ENCODE measurements around the gene TRIM58.

Gene TRIM58

DNA sequence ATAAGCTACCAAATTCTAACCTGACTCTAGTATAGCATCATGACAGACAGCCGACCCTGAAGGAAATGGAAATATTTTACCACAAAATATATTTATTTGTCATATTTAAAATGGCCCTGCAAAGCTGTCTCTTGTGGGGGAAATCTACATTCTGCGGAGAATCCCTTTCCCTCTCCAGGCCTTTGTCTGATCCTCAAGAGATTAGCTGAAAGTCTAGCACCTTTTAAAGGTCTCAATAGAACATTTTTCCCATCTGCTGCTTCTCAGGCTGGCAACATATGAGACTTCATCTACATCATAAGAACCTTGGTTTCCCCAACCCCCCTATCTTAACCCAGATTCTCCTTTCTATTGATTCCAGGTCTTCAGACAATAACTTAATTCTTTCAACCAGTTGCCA, 13.6 kb upstream of the TRIM58 start:
- H4K20me1 ChIP-seq (ENCODE audit: insufficient read depth, low read length) = no peaks in the 10 kb centered on the region
- H3K4me3 ChIP-seq (ENCODE audit: low read depth, low read length, poor library complexity, severe bottlenecking) = no peak overlapping the region
- no peak overlapping the region for H3K27ac ChIP-seq (ENCODE audit: low read depth, low read length, poor library complexity, severe bottlenecking)
- no peaks in the 10 kb centered on the region for H3F3A ChIP-seq (ENCODE audit: insufficient read depth, low read length)
- H3K4me1 ChIP-seq (ENCODE audit: insufficient read depth, low read length, severe bottlenecking) = no peaks in the 10 kb centered on the region
- TF ChIP-seq EZH2 (IDR thresholded peaks at IDR 0.05; ENCODE audit: borderline replicate concordance, low read length) = no peak
- TF ChIP-seq, protein P1, sequence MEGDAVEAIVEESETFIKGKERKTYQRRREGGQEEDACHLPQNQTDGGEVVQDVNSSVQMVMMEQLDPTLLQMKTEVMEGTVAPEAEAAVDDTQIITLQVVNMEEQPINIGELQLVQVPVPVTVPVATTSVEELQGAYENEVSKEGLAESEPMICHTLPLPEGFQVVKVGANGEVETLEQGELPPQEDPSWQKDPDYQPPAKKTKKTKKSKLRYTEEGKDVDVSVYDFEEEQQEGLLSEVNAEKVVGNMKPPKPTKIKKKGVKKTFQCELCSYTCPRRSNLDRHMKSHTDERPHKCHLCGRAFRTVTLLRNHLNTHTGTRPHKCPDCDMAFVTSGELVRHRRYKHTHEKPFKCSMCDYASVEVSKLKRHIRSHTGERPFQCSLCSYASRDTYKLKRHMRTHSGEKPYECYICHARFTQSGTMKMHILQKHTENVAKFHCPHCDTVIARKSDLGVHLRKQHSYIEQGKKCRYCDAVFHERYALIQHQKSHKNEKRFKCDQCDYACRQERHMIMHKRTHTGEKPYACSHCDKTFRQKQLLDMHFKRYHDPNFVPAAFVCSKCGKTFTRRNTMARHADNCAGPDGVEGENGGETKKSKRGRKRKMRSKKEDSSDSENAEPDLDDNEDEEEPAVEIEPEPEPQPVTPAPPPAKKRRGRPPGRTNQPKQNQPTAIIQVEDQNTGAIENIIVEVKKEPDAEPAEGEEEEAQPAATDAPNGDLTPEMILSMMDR (IDR thresholded peaks at IDR 0.05; ENCODE audit: low read length) = no peak
- H2AFZ ChIP-seq (ENCODE audit: low read length) = no peak overlapping the region
- H3K27me3 ChIP-seq (ENCODE audit: insufficient read depth, low read length) = no peaks in the 10 kb centered on the region
- no peak overlapping the region for H3K4me2 ChIP-seq (ENCODE audit: low read length)
- no peaks in the 10 kb centered on the region for H3K36me3 ChIP-seq (ENCODE audit: insufficient read depth, low read length)
- no peaks in the 10 kb centered on the region for H3K79me2 ChIP-seq (ENCODE audit: insufficient read depth, low read length)
- H3K9ac ChIP-seq (ENCODE audit: low read length) = no peak overlapping the region
- no peaks in the 10 kb centered on the region for H3K9me2 ChIP-seq (ENCODE audit: low read depth, low read length)
- H3K9me3 ChIP-seq (ENCODE audit: low read length) = no peaks in the 10 kb centered on the region

DNA sequence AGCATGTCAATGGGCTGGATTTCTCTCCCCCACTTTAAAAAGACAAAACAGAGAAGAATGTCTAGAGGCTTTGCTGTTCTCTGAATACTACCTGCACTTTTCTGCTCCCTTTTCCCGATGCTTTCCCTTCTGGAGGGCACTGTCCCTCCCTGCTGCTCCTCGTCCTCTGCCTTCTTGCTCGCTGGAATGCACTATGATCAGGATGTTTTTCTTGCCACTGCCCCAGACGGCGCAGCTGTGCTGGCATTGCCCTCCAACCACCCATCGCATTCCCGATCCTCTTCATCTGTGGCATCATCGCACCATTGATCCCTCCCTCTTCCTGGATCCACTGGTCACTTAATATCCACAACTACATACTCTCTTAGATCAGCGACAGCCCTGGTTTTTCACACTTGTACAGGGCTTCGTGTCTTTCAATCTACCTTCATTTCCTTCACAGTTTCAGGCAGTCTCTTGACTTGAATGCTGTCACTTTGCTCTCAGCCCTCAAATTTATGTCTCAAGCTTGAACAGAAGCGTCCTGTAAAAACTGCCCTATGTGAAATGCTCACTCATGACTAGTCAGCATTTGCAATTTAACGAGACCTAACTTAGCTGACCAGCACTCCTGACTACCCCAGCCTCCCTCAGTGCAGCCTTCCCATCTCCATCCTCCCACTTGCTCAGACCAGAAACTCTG, 11.8 kb upstream of the TRIM58 start:
- no peak overlapping the region for H3K27ac ChIP-seq (ENCODE audit: low read depth, low read length, poor library complexity, severe bottlenecking)
- no peaks in the 10 kb centered on the region for H3F3A ChIP-seq (ENCODE audit: insufficient read depth, low read length)
- H3K79me2 ChIP-seq (ENCODE audit: insufficient read depth, low read length) = no peaks in the 10 kb centered on the region
- no peaks in the 10 kb centered on the region for H3K4me1 ChIP-seq (ENCODE audit: insufficient read depth, low read length, severe bottlenecking)
- TF ChIP-seq, protein P1 (IDR thresholded peaks at IDR 0.05; ENCODE audit: low read length) = no peak
- TF ChIP-seq EZH2 (IDR thresholded peaks at IDR 0.05; ENCODE audit: borderline replicate concordance, low read length) = no peak
- H3K9ac ChIP-seq (ENCODE audit: low read length) = no peak overlapping the region
- no peak overlapping the region for H3K4me2 ChIP-seq (ENCODE audit: low read length)
- no peak overlapping the region for H2AFZ ChIP-seq (ENCODE audit: low read length)
- no peaks in the 10 kb centered on the region for H3K9me3 ChIP-seq (ENCODE audit: low read length)
- H3K36me3 ChIP-seq (ENCODE audit: insufficient read depth, low read length) = no peaks in the 10 kb centered on the region
- H3K4me3 ChIP-seq (ENCODE audit: low read depth, low read length, poor library complexity, severe bottlenecking) = no peak overlapping the region
- H4K20me1 ChIP-seq (ENCODE audit: insufficient read depth, low read length) = no peaks in the 10 kb centered on the region
- H3K9me2 ChIP-seq (ENCODE audit: low read depth, low read length) = no peaks in the 10 kb centered on the region
- H3K27me3 ChIP-seq (ENCODE audit: insufficient read depth, low read length) = no peaks in the 10 kb centered on the region

DNA sequence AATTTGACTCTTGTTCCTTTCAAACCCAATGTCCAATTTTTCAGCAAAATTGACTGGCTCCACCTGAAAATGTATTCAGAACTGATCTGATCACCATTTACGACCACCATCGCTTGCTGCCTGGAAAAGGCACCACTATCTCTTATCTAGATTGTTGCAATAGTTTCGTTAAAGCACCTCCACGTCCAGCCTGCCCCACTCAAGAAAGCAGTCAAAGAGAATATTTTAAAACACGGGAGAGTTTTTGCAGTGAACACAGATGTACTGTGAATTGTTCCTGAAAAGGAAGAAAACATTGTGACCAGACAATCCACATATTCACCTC, 11.3 kb upstream of the TRIM58 start:
- H3K27ac ChIP-seq (ENCODE audit: low read depth, low read length, poor library complexity, severe bottlenecking) = no peak overlapping the region
- no peaks in the 10 kb centered on the region for H3K27me3 ChIP-seq (ENCODE audit: insufficient read depth, low read length)
- no peaks in the 10 kb centered on the region for H3F3A ChIP-seq (ENCODE audit: insufficient read depth, low read length)
- no peaks in the 10 kb centered on the region for H4K20me1 ChIP-seq (ENCODE audit: insufficient read depth, low read length)
- no peaks in the 10 kb centered on the region for H3K4me1 ChIP-seq (ENCODE audit: insufficient read depth, low read length, severe bottlenecking)
- H3K9me3 ChIP-seq (ENCODE audit: low read length) = no peaks in the 10 kb centered on the region
- H3K9ac ChIP-seq (ENCODE audit: low read length) = no peak overlapping the region
- no peaks in the 10 kb centered on the region for H3K36me3 ChIP-seq (ENCODE audit: insufficient read depth, low read length)
- no peaks in the 10 kb centered on the region for H3K9me2 ChIP-seq (ENCODE audit: low read depth, low read length)
- H3K4me2 ChIP-seq (ENCODE audit: low read length) = no peak overlapping the region
- no peak overlapping the region for H2AFZ ChIP-seq (ENCODE audit: low read length)
- TF ChIP-seq EZH2 (IDR thresholded peaks at IDR 0.05; ENCODE audit: borderline replicate concordance, low read length) = no peak
- TF ChIP-seq, protein P1 (IDR thresholded peaks at IDR 0.05; ENCODE audit: low read length) = no peak
- no peak overlapping the region for H3K4me3 ChIP-seq (ENCODE audit: low read depth, low read length, poor library complexity, severe bottlenecking)
- H3K79me2 ChIP-seq (ENCODE audit: insufficient read depth, low read length) = no peaks in the 10 kb centered on the region
